HFFc6 (cell line): ENCODE measurements around the gene FGF14. TPM values are rescaled to one million over a fixed set of nuclear protein-coding genes. Genes with fewer than 3 reads are reported as not detected.

Experiments used
- DNase-seq: peaks from one replicate; pipeline ENCODE4 v3.0.0-alpha.2; 2018
- H3K27ac Mint-ChIP-seq: 2 replicates; pipeline ENCODE4 v1.8.0; 2020; ENCODE audit warnings: mild to moderate bottlenecking, mixed read lengths
- H3K27me3 Mint-ChIP-seq: 2 replicates; pipeline ENCODE4 v1.8.0; 2021; ENCODE audit warnings: mild to moderate bottlenecking, moderate library complexity, mixed read lengths; ENCODE audit not compliant: insufficient read depth
- H3K36me3 Mint-ChIP-seq: 2 replicates; pipeline ENCODE4 v1.8.0; 2021; ENCODE audit warnings: low read depth, mixed read lengths
- H3K4me1 Mint-ChIP-seq: 2 replicates; pipeline ENCODE4 v1.8.0; 2020; ENCODE audit warnings: low read depth, mixed read lengths
- H3K4me3 Mint-ChIP-seq: 2 replicates; pipeline ENCODE4 v1.8.0; 2020; ENCODE audit warnings: mild to moderate bottlenecking, moderate library complexity, mixed read lengths
- H3K9me3 Mint-ChIP-seq: 2 replicates; pipeline ENCODE4 v1.8.0; 2020; ENCODE audit warnings: mild to moderate bottlenecking, mixed read lengths
- total RNA-seq, 6 experiments: library from RNA; stranded (reverse); fragmentation: NEBNext Ultra II Directional; extraction: Animal tissue kit (Norgen Biotek cat#: 25700); gene quantifications; 2 replicates in 1 of 6; 3 replicates in 5 of 6; pipeline ENCODE4 v1.2.3, GENCODE V29; 2021
- TF ChIP-seq, protein P1 (sequence below): fragments of 200-600 bp; sonication (generic); IDR thresholded peaks from 2 replicates; pipeline ENCODE4 v1.5.0; 2021; ENCODE audit warnings: antibody characterized with exemption, mild to moderate bottlenecking

The FGF14 gene
- total RNA-seq, 6 experiments from 2014 or later = 0.02 to 0.03 TPM; not detected in 4

GRCh38 chr13:102152790-102153189 is 249.1 kb downstream of the FGF14 start:
- no peak overlapping the region for H3K4me3 Mint-ChIP-seq
- no peaks in the 10 kb centered on the region for H3K36me3 Mint-ChIP-seq
- H3K27ac Mint-ChIP-seq = no peak overlapping the region
- H3K27me3 Mint-ChIP-seq = no peaks in the 10 kb centered on the region
- peaks cover 16% of the 10 kb centered on the region for H3K9me3 Mint-ChIP-seq
- TF ChIP-seq, protein P1, sequence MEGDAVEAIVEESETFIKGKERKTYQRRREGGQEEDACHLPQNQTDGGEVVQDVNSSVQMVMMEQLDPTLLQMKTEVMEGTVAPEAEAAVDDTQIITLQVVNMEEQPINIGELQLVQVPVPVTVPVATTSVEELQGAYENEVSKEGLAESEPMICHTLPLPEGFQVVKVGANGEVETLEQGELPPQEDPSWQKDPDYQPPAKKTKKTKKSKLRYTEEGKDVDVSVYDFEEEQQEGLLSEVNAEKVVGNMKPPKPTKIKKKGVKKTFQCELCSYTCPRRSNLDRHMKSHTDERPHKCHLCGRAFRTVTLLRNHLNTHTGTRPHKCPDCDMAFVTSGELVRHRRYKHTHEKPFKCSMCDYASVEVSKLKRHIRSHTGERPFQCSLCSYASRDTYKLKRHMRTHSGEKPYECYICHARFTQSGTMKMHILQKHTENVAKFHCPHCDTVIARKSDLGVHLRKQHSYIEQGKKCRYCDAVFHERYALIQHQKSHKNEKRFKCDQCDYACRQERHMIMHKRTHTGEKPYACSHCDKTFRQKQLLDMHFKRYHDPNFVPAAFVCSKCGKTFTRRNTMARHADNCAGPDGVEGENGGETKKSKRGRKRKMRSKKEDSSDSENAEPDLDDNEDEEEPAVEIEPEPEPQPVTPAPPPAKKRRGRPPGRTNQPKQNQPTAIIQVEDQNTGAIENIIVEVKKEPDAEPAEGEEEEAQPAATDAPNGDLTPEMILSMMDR = no peak
- H3K4me1 Mint-ChIP-seq = no peaks in the 10 kb centered on the region
- no peak for DNase-seq

DNA sequence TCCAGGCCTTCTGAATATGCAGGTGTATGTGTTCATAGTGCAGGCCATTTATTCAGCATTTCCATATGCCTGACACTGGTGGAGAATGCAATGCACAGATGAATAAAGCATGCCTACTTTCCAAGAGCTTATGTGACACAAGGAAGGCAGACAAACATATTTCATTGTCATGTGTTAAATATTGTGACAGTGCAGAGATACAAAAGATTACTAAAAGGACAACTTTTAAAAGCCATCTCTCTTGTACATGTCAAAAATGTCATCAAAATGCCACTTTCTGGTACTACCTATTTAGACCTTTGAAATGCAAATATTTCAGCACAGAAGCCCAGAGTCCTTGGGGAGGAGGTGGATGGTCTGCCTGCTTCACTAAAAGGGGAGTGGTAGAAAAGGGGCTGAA is 254.5 kb downstream of the FGF14 start:
- Mint-ChIP-seq H3K27me3 (no peaks in the 10 kb centered on the region), H3K27ac (no peak overlapping the region), H3K9me3 (0 out of 2 replicates have a peak, but pooled peaks cover 3% of the 10 kb centered on the region), H3K4me3 (no peak overlapping the region), H3K36me3 (no peaks in the 10 kb centered on the region), H3K4me1 (no peaks in the 10 kb centered on the region)
- no peak for DNase-seq
- TF ChIP-seq, protein P1 = no peak

DNA sequence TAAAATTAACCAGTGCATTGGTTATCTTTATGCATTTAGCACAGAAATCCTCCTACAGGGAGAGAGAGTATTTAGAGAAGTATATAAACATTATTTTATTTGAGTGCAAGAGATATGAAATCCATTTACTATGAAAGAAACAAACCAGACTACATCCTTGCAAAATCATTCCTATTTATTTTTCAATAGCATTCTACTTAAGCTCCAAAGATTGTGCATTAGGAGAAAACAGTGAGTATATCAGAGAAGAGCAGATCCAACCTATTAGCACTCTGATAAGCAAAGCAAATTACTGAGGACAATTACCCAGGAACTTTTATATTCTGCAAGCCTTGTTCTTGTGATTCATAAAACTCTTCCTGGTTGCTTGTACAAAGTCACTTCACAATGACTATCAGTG is 256.1 kb downstream of the FGF14 start:
- no peaks in the 10 kb centered on the region for H3K36me3 Mint-ChIP-seq
- H3K27ac Mint-ChIP-seq = no peak overlapping the region
- no peak for DNase-seq
- no peaks in the 10 kb centered on the region for H3K27me3 Mint-ChIP-seq
- H3K4me3 Mint-ChIP-seq = no peak overlapping the region
- TF ChIP-seq, protein P1 = no peak
- H3K9me3 Mint-ChIP-seq = no peaks in the 10 kb centered on the region
- H3K4me1 Mint-ChIP-seq = no peaks in the 10 kb centered on the region

DNA sequence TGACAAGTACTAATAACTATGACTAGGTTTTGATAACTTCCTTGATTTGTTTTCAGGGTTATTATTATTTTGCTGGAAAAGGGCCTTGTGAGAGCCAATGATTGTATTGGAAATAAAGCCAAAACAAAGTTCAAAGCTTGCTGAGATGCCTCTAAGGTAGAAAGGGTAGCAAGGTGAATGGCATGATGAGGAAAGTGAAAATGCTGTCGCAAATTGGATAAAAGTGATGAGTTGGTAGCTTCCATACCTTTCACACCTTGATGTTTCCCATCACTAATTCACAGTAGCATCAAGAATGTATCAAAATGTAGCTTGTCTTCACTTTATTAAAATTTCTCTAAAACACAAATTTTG is 259.4 kb downstream of the FGF14 start:
- no peak overlapping the region for H3K27ac Mint-ChIP-seq
- TF ChIP-seq, protein P1 = no peak
- DNase-seq = no peak
- H3K27me3 Mint-ChIP-seq = no peaks in the 10 kb centered on the region
- H3K4me1 Mint-ChIP-seq = no peaks in the 10 kb centered on the region
- no peaks in the 10 kb centered on the region for H3K9me3 Mint-ChIP-seq
- no peaks in the 10 kb centered on the region for H3K36me3 Mint-ChIP-seq
- no peak overlapping the region for H3K4me3 Mint-ChIP-seq

DNA sequence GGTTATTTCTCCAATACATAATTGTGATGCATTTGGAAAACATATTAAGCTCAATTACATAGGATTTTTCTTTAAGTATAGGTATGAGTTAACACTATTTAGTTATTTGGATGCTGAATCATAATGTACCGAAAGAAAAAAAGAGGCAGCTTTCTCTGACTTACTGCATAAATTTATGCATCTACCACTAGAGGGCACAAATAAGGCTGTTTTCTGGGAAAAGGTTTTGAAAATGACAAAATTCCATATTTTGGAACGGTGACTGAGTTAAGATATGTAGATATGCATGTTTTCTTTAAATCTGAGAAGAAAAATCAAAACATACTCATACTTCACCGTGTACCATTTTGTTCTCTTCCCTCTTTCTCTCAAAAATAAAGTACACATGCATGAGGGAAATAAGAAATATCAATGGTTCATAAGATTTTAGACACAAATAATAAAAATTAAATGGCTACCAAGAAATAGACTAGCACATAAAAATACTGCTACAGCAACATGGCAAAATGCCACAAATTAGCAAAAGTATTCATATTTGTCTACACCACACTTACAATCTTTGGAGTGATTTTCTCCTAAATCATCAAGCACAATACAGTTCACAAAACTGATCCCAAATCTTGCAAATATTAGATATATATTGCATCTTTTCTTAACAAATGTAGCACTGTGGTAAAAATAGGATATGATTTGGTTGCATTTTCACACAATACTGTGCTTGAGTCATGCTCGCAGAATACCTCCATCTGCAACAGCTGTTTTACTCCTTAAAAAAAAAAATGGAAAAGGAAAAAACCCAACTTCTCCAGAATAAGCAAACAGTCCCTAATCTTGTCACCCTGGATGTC is 260.0 kb downstream of the FGF14 start:
- Mint-ChIP-seq H3K4me1 (no peaks in the 10 kb centered on the region), H3K9me3 (no peaks in the 10 kb centered on the region), H3K4me3 (no peak overlapping the region), H3K36me3 (no peaks in the 10 kb centered on the region), H3K27ac (no peak overlapping the region), H3K27me3 (no peaks in the 10 kb centered on the region)
- DNase-seq = no peak
- TF ChIP-seq, protein P1 = peak; percentile 83
